A549 (cell line): ENCODE results near the gene LEO1. TPM values are rescaled to one million over a fixed set of nuclear protein-coding genes. Genes with fewer than 3 reads are reported as not detected.
A peak's percentile ranks its signal among the peaks of the same experiment; 100 is the strongest.

Source experiments
- ATAC-seq, 2 experiments: fragments of 200-7000 bp in 1 of 2; fragments of >200 bp in 1 of 2; cut with Nextera tagmentation in 1 of 2; cut with Tn5 transposase in 1 of 2; 3 replicates each; pipeline versions ENCODE4 v1.8.0 to v1.9.1; 2018 to 2020; ENCODE audit warnings: mild to moderate bottlenecking in 1 of 2, moderate library complexity in 1 of 2
- CTCF ChIA-PET: fragments of 300-600 bp; sonication (Branson Sonifier 250); formaldehyde crosslinking; extraction: SDS; loops from one replicate; lab custom pipeline; 2021; ENCODE audit warnings: antibody characterized with exemption, inconsistent platforms; lab: Yijun Ruan, JAX
- POLR2A ChIA-PET: fragments of 350-600 bp; formaldehyde crosslinking; extraction: SDS; loops from one replicate; lab custom pipeline; 2021; ENCODE audit warnings: antibody characterized with exemption, inconsistent platforms; lab: Yijun Ruan, JAX
- DNase-seq, 2 experiments: peaks; one replicate each; pipeline versions ENCODE4 v3.0.0 to v3.0.0-alpha.2; 2011 to 2016; ENCODE audit warnings: low read depth in 1 of 2, low spot score in 1 of 2
- FAIRE-seq: peaks from 2 replicates; lab custom pipeline; 2011; peaks lifted over from hg19 to GRCh38; lab: Jason Lieb, UNC
- H3K27ac ChIP-seq, 2 experiments: fragments of >200 bp; sonication (Bioruptor Twin); formaldehyde crosslinking; 3 replicates each; pipeline ENCODE4 v1.5.1; 2016 to 2017
- H3K4me1 ChIP-seq: fragments of >200 bp; sonication (Bioruptor Twin); formaldehyde crosslinking; 3 replicates; pipeline ENCODE4 v1.6.1; 2016
- H3K4me2 ChIP-seq: fragments of >200 bp; sonication (Bioruptor Twin); formaldehyde crosslinking; 3 replicates; pipeline ENCODE4 v1.6.1; 2016
- H3K4me3 ChIP-seq: fragments of >200 bp; sonication (Bioruptor Twin); formaldehyde crosslinking; 3 replicates; pipeline ENCODE4 v1.5.1; 2016
- H3K9me3 ChIP-seq: fragments of >200 bp; sonication (Bioruptor Twin); formaldehyde crosslinking; 3 replicates; pipeline ENCODE4 v1.6.1; 2016
- CBX2 ChIP-seq: fragments of 200-600 bp; sonication (generic); IDR thresholded peaks from 2 replicates; pipeline ENCODE4 v1.6.1; 2016; ENCODE audit warnings: low read depth, mild to moderate bottlenecking, borderline replicate concordance
- CHD4 ChIP-seq: fragments of 200-600 bp; sonication (generic); IDR thresholded peaks from 2 replicates; pipeline ENCODE4 v1.6.1; 2016; ENCODE audit warnings: antibody characterized with exemption, mild to moderate bottlenecking, borderline replicate concordance
- FOSL2 ChIP-seq, 2 experiments: fragments of 450-650 bp in 1 of 2; fragments of >200 bp in 1 of 2; sonication (Bioruptor Twin) in 1 of 2; formaldehyde crosslinking; IDR thresholded peaks; 2 replicates each; pipeline versions ENCODE4 v1.5.0 to v1.6.1; 2016 to 2020; ENCODE audit warnings: mild to moderate bottlenecking in 1 of 2, moderate library complexity in 1 of 2
- GATA3 ChIP-seq: IDR thresholded peaks from 2 replicates; pipeline ENCODE4 v1.6.1; 2012; ENCODE audit warnings: borderline replicate concordance
- JUN ChIP-seq, 2 experiments: fragments of >200 bp; sonication (Bioruptor Twin); formaldehyde crosslinking; IDR thresholded peaks; 2 replicates in 1 of 2; 3 replicates in 1 of 2; pipeline ENCODE4 v1.6.1; 2016 to 2017
- MAFK ChIP-seq: fragments of 450-650 bp; IDR thresholded peaks from 2 replicates; pipeline ENCODE4 v1.6.1; 2014; ENCODE audit not compliant: partially characterized antibody
- MYC ChIP-seq: IDR thresholded peaks from 2 replicates; pipeline ENCODE4 v1.6.1; 2012; ENCODE audit warnings: mild to moderate bottlenecking, inconsistent platforms, low read length, improper control_type of control experiment, borderline replicate concordance
- PBX3 ChIP-seq: IDR thresholded peaks from 2 replicates; pipeline ENCODE4 v1.6.1; 2012
- POLR2A ChIP-seq: IDR thresholded peaks from 2 replicates; pipeline ENCODE4 v1.6.1; 2012; ENCODE audit warnings: mild to moderate bottlenecking, low read length
- POLR2AphosphoS2 ChIP-seq: conservative IDR thresholded peaks from 2 replicates; pipeline ENCODE4 v1.6.1; 2012; ENCODE audit warnings: low read length, improper control_type of control experiment, inconsistent platforms
- RAD21 ChIP-seq, 2 experiments: fragments of >200 bp in 1 of 2; sonication (Bioruptor Twin) in 1 of 2; formaldehyde crosslinking in 1 of 2; IDR thresholded peaks in 1 of 2; conservative IDR thresholded peaks in 1 of 2; 2 replicates in 1 of 2; 3 replicates in 1 of 2; pipeline ENCODE4 v1.6.1; 2012 to 2018; ENCODE audit warnings: inconsistent platforms in 1 of 2
- RARB ChIP-seq: fragments of 250-450 bp; sonication (Bioruptor Pico); IDR thresholded peaks from 2 replicates; pipeline ENCODE4 v1.8.0; 2021; ENCODE audit warnings: mild to moderate bottlenecking, moderate library complexity
- SMC3 ChIP-seq: fragments of >200 bp; sonication (Bioruptor Twin); formaldehyde crosslinking; IDR thresholded peaks from 3 replicates; pipeline ENCODE4 v1.6.1; 2018; ENCODE audit warnings: inconsistent platforms
- TP53 ChIP-seq: fragments of 250-450 bp; sonication (Bioruptor Pico); IDR thresholded peaks from 2 replicates; pipeline ENCODE4 v1.5.0; 2021; ENCODE audit warnings: mild to moderate bottlenecking, moderate library complexity
- ZC3H11A ChIP-seq: fragments of 450-650 bp; IDR thresholded peaks from 2 replicates; pipeline ENCODE4 v1.6.1; 2014; ENCODE audit warnings: antibody characterized with exemption, mild to moderate bottlenecking
- WGBS: methylation state at CpG from one replicate; pipeline ENCODE4 v1.1.6; 2017; ENCODE audit errors: missing lambda C conversion rate; 5-methylcytosine and 5-hydroxymethylcytosine counted together
- polyA plus RNA-seq, 4 experiments: library from polyadenylated mRNA; depleted of rRNA in 3 of 4; stranded (reverse); fragments of >200 nt; fragmentation: RNase III in 1 of 4; extraction: RNeasy Plus Mini Kit Qiagen cat#74134 plus additional on column Dnase treatment in 1 of 4; gene quantifications; 2 replicates in 3 of 4; 3 replicates in 1 of 4; pipeline ENCODE4 v1.2.3, GENCODE V29; 2011 to 2017
- TF ChIP-seq, protein P1 (sequence below): IDR thresholded peaks from 2 replicates; pipeline ENCODE4 v1.6.1; 2012; ENCODE audit warnings: low read depth, borderline replicate concordance
- TF ChIP-seq, protein P2 (sequence below): fragments of >200 bp; sonication (Bioruptor Twin); formaldehyde crosslinking; IDR thresholded peaks from 3 replicates; pipeline ENCODE4 v1.5.1; 2016
- TF ChIP-seq, protein P3 (sequence below): fragments of 250-450 bp; sonication (Bioruptor Pico); IDR thresholded peaks from 2 replicates; pipeline ENCODE4 v1.5.0; 2020; ENCODE audit warnings: low read depth, mild to moderate bottlenecking, moderate library complexity
- TF ChIP-seq, protein P4 (sequence below): fragments of >200 bp; sonication (Bioruptor Twin); formaldehyde crosslinking; IDR thresholded peaks from 3 replicates; pipeline ENCODE4 v1.6.1; 2016
- TF ChIP-seq, protein P5 (sequence below): fragments of 200-600 bp; sonication (generic); IDR thresholded peaks from 2 replicates; pipeline ENCODE4 v1.6.1; 2016; ENCODE audit warnings: antibody characterized with exemption, mild to moderate bottlenecking, moderate library complexity

Gene LEO1
- polyA plus RNA-seq, 2 of the 4 experiments (the other 2 are of a cell fraction), result 22.3 to 60.3 TPM

GRCh38 chr15:51908316-51908715 is 63.3 kb downstream of the LEO1 start:
- POLR2A ChIA-PET, result interaction anchor here (0.7 kb wide), 1 partner anchor 22 kb away, joined by 3 read pairs; no protein-coding TSS in a partner anchor
- H3K27ac ChIP-seq, result no peak overlapping the region; a peak in 1 of 6 replicates
- peaks cover 53% of the 10 kb centered on the region for H3K4me1 ChIP-seq
- no peak for TF ChIP-seq CBX2
- no peak for TF ChIP-seq PBX3
- no peak for TF ChIP-seq POLR2AphosphoS2
- no peak for TF ChIP-seq FOSL2 (IDR thresholded peaks at IDR 0.05)
- TF ChIP-seq FOSL2 (CRISPR knock-in tag; IDR thresholded peaks at IDR 0.05), result peak; percentile 38; the same call in 1 of the 2 replicates
- TF ChIP-seq, all 56 proteins: peak for 1
- FAIRE-seq, result no peak
- DNase-seq, result peak in 1 of 2 experiments; percentile 36
- WGBS, result 93% methylated on average over 1 of the region's 1 CpG
- CTCF ChIA-PET, result interaction anchor here (0.6 to 1.6 kb wide), 6 partner anchors 9 to 131 kb away, joined by 3 to 8 read pairs (median 3); no protein-coding TSS in a partner anchor
- no peak for ATAC-seq
- no peak overlapping the region for H3K4me3 ChIP-seq
- H3K9me3 ChIP-seq, result no peaks in the 10 kb centered on the region
- H3K4me2 ChIP-seq, result peak overlapping the region; percentile 10

DNA sequence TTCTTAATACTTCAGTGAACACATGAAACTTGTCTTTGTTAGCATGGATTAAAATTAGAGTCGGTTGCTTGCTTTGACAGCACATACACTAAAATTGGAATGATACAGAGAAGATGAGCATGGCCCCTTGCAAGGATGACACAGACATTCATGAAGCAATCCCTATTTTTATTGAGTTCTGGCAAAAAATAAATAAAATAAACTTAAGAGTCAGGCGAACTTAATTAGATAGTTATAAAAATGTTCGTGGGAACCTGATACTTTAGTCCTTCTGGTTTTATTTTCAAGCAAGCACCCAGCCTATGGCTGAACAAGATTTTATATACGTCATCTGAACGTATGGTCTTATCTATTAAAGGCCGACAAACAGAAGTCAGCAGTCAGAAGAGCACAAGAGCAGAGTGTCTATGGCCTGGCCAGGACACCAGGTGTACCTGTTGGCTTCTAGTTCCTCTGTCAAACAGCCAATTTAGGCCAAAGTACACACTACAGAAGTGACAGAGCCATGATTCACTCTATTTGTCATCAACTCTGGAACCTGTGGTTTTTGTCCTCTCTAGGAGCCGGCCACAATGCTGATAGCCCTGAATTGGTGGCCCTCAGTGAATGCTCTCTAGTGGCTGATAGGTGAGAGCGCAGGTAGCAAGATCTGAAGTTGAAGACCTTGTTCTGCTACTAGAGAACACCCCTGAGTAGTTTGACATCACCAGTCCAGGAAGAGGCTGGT is 64.3 kb downstream of the LEO1 start:
- Histone ChIP-seq H3K4me1 (peaks cover 53% of the 10 kb centered on the region), H3K4me2 (peak overlapping the region; percentile 10), H3K4me3 (no peak overlapping the region), H3K27ac (peak overlapping the region in 1 of 2 experiments; percentile 47; a peak in 4 of 6 replicates), H3K9me3 (no peaks in the 10 kb centered on the region)
- ChIA-PET POLR2A (no interaction called here), CTCF (interaction anchor here (1.1 to 3.1 kb wide), 8 partner anchors 10 to 130 kb away, joined by 3 to 31 read pairs (median 8); no protein-coding TSS in a partner anchor)
- TF ChIP-seq FOSL2 (IDR thresholded peaks at IDR 0.05), result 0 out of 2 replicates have a peak, but pooled peaks have one; percentile 20
- TF ChIP-seq FOSL2 (CRISPR knock-in tag; IDR thresholded peaks at IDR 0.05), result no peak
- TF ChIP-seq, protein P1, sequence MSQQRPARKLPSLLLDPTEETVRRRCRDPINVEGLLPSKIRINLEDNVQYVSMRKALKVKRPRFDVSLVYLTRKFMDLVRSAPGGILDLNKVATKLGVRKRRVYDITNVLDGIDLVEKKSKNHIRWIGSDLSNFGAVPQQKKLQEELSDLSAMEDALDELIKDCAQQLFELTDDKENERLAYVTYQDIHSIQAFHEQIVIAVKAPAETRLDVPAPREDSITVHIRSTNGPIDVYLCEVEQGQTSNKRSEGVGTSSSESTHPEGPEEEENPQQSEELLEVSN, result no peak
- TF ChIP-seq SMC3, result peak; percentile 34; the same call in 1 of the 3 replicates
- peak; percentile 41 to 42; a peak in 4 of 5 replicates for TF ChIP-seq RAD21 (conservative IDR thresholded peaks at IDR 0.05 in 1 of 2, IDR thresholded peaks at IDR 0.05 in 1 of 2)
- TF ChIP-seq, protein P2, sequence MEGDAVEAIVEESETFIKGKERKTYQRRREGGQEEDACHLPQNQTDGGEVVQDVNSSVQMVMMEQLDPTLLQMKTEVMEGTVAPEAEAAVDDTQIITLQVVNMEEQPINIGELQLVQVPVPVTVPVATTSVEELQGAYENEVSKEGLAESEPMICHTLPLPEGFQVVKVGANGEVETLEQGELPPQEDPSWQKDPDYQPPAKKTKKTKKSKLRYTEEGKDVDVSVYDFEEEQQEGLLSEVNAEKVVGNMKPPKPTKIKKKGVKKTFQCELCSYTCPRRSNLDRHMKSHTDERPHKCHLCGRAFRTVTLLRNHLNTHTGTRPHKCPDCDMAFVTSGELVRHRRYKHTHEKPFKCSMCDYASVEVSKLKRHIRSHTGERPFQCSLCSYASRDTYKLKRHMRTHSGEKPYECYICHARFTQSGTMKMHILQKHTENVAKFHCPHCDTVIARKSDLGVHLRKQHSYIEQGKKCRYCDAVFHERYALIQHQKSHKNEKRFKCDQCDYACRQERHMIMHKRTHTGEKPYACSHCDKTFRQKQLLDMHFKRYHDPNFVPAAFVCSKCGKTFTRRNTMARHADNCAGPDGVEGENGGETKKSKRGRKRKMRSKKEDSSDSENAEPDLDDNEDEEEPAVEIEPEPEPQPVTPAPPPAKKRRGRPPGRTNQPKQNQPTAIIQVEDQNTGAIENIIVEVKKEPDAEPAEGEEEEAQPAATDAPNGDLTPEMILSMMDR, result peak; percentile 22; the same call in 1 of the 3 replicates
- no peak for TF ChIP-seq RARB
- FAIRE-seq, result peak; percentile 46
- ATAC-seq, result peak; percentile 73 to 91
- 43% methylated on average over 8 of the region's 8 CpGs for WGBS
- peak; percentile 39 to 69 for DNase-seq

DNA sequence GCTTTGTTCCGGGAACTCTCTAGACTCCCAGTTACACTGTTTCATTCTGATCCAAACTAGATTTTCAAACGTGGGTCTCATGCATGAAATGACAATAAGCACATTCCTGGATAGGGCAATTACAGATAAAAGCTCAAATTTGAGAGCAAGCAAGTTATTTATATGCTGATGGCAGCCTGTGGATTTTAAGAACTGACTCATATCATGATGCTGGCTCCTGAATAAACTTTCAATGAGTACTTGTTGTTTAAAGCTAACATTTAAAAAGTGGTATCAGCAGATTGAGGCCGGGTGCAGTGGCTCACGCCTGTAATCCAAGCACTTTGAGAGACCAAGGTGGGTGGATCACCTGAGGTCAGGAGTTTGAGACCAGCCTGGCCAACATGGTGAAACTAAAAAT is 66.6 kb downstream of the LEO1 start:
- CTCF ChIA-PET, result interaction anchor here (0.7 to 4.4 kb wide), 17 partner anchors 8 to 322 kb away, joined by 3 to 52 read pairs (median 8); partner anchors contain the start of gene TMOD3
- H3K4me2 ChIP-seq, result peak overlapping the region; percentile 7; the same call in 1 of the 3 replicates
- H3K4me3 ChIP-seq, result no peak overlapping the region
- WGBS, result 62% methylated on average over 4 of the region's 4 CpGs
- H3K4me1 ChIP-seq, result peaks cover 49% of the 10 kb centered on the region
- FAIRE-seq (no peak), DNase-seq (no peak), ATAC-seq (no peak)
- no peaks in the 10 kb centered on the region for H3K9me3 ChIP-seq
- peak overlapping the region in 1 of 2 experiments; percentile 14; a peak in 2 of 6 replicates for H3K27ac ChIP-seq
- POLR2A ChIA-PET, result interaction anchor here (1.1 kb wide), 1 partner anchor 34 kb away, joined by 3 read pairs; no protein-coding TSS in a partner anchor
- TF ChIP-seq, protein P3, sequence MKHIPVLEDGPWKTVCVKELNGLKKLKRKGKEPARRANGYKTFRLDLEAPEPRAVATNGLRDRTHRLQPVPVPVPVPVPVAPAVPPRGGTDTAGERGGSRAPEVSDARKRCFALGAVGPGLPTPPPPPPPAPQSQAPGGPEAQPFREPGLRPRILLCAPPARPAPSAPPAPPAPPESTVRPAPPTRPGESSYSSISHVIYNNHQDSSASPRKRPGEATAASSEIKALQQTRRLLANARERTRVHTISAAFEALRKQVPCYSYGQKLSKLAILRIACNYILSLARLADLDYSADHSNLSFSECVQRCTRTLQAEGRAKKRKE (CRISPR knock-in tag), result no peak
- TF ChIP-seq ZC3H11A, result no peak
- TF ChIP-seq FOSL2 (IDR thresholded peaks at IDR 0.05), result no peak
- no peak for TF ChIP-seq FOSL2 (CRISPR knock-in tag; IDR thresholded peaks at IDR 0.05)
- TF ChIP-seq GATA3, result no peak
- no peak for TF ChIP-seq CHD4
- no peak for TF ChIP-seq MAFK
- TF ChIP-seq, protein P4, sequence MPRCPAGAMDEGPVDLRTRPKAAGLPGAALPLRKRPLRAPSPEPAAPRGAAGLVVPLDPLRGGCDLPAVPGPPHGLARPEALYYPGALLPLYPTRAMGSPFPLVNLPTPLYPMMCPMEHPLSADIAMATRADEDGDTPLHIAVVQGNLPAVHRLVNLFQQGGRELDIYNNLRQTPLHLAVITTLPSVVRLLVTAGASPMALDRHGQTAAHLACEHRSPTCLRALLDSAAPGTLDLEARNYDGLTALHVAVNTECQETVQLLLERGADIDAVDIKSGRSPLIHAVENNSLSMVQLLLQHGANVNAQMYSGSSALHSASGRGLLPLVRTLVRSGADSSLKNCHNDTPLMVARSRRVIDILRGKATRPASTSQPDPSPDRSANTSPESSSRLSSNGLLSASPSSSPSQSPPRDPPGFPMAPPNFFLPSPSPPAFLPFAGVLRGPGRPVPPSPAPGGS, result no peak
- TF ChIP-seq, protein P5, sequence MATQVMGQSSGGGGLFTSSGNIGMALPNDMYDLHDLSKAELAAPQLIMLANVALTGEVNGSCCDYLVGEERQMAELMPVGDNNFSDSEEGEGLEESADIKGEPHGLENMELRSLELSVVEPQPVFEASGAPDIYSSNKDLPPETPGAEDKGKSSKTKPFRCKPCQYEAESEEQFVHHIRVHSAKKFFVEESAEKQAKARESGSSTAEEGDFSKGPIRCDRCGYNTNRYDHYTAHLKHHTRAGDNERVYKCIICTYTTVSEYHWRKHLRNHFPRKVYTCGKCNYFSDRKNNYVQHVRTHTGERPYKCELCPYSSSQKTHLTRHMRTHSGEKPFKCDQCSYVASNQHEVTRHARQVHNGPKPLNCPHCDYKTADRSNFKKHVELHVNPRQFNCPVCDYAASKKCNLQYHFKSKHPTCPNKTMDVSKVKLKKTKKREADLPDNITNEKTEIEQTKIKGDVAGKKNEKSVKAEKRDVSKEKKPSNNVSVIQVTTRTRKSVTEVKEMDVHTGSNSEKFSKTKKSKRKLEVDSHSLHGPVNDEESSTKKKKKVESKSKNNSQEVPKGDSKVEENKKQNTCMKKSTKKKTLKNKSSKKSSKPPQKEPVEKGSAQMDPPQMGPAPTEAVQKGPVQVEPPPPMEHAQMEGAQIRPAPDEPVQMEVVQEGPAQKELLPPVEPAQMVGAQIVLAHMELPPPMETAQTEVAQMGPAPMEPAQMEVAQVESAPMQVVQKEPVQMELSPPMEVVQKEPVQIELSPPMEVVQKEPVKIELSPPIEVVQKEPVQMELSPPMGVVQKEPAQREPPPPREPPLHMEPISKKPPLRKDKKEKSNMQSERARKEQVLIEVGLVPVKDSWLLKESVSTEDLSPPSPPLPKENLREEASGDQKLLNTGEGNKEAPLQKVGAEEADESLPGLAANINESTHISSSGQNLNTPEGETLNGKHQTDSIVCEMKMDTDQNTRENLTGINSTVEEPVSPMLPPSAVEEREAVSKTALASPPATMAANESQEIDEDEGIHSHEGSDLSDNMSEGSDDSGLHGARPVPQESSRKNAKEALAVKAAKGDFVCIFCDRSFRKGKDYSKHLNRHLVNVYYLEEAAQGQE, result no peak
- TF ChIP-seq MYC, result no peak
- no peak for TF ChIP-seq JUN (IDR thresholded peaks at IDR 0.05)
- no peak for TF ChIP-seq POLR2A
- TF ChIP-seq TP53 (CRISPR knock-in tag), result no peak
